Stimulated activated effector memory CD8-positive, alpha-beta T cell treated with anti-CD3 and anti-CD28 coated beads, Interleukin-12 subunit alpha, Interleukin-12 subunit beta, amount 100 ng/mL, for 72 hours (primary cell): ENCODE measurements around the gene PCDHGB4.
"Not testable (repeated sequence)": the region's sequence is repeated elsewhere in the genome, so short reads cannot be mapped to it uniquely, and the experiment has no call there.

ENCODE experiments used
- ATAC-seq: fragments of 150-1000 bp; cut with Tn5 transposase; 2 replicates; pipeline ENCODE4 v1.10.0; 2021
- DNase-seq, 2 donors: peaks; one replicate each; pipeline ENCODE4 v3.0.0; 2021 to 2022; ENCODE audit warnings: low spot score in 2 of 2
- H3K27ac Mint-ChIP-seq: one replicate; pipeline ENCODE4 v1.8.0; 2022; ENCODE audit warnings: mild to moderate bottlenecking, mixed read lengths
- H3K36me3 Mint-ChIP-seq: one replicate; pipeline ENCODE4 v1.8.0; 2022; ENCODE audit warnings: mild to moderate bottlenecking, mixed read lengths
- H3K4me1 Mint-ChIP-seq: one replicate; pipeline ENCODE4 v1.8.0; 2022; ENCODE audit warnings: mixed read lengths
- H3K4me3 Mint-ChIP-seq: one replicate; pipeline ENCODE4 v1.8.0; 2022; ENCODE audit warnings: mild to moderate bottlenecking, mixed read lengths
- H3K9me3 Mint-ChIP-seq: one replicate; pipeline ENCODE4 v1.8.0; 2022; ENCODE audit warnings: mixed read lengths

The PCDHGB4 gene

GRCh38 chr5:141387557-141388311 lies at the start of gene PCDHGB4:
PCDHGB4 (plus strand) TSS chr5:141387698; CDS start chr5:141387885, 187 bp downstream.
- not testable (repeated sequence) for H3K27ac Mint-ChIP-seq, H3K4me1 Mint-ChIP-seq, H3K4me3 Mint-ChIP-seq, H3K36me3 Mint-ChIP-seq, DNase-seq
- peaks cover 16% of the 10 kb centered on the region for H3K9me3 Mint-ChIP-seq
- peak; percentile 53 for ATAC-seq

GRCh38 chr5:141338538-141339306 lies 48.8 kb upstream of the PCDHGB4 start, which contains the start of gene PCDHGA2:
PCDHGA2 (plus strand) TSS chr5:141338760.
- DNase-seq: no peak
- no peaks in the 10 kb centered on the region for H3K4me1 Mint-ChIP-seq
- H3K9me3 Mint-ChIP-seq: peaks cover 32% of the 10 kb centered on the region
- no peaks in the 10 kb centered on the region for H3K36me3 Mint-ChIP-seq
- no peak within 1 kb of the TSS for H3K4me3 Mint-ChIP-seq
- no peak within 1 kb of the TSS for H3K27ac Mint-ChIP-seq
- no peak for ATAC-seq

- H3K4me3 Mint-ChIP-seq, ATAC-seq, DNase-seq, H3K36me3 Mint-ChIP-seq, H3K4me1 Mint-ChIP-seq, H3K27ac Mint-ChIP-seq: not testable (repeated sequence)
- peaks cover 20% of the 10 kb centered on the region for H3K9me3 Mint-ChIP-seq
These were observed 46.6 kb upstream of the PCDHGB4 start for GRCh38 chr5:141340781-141341354.

- Mint-ChIP-seq H3K4me3 (no peak overlapping the region), H3K36me3 (no peaks in the 10 kb centered on the region), H3K4me1 (no peaks in the 10 kb centered on the region), H3K27ac (no peak overlapping the region), H3K9me3 (peaks cover 20% of the 10 kb centered on the region)
- no peak for ATAC-seq
- no peak for DNase-seq
These were observed 44.7 kb upstream of the PCDHGB4 start for GRCh38 chr5:141342773-141343172.

GRCh38 chr5:141343242-141343952 lies 44.1 kb upstream of the PCDHGB4 start, which contains the start of gene PCDHGA3:
PCDHGA3 (plus strand) TSS chr5:141343829; CDS start chr5:141344034, 205 bp downstream.
- Mint-ChIP-seq H3K36me3 (no peaks in the 10 kb centered on the region), H3K9me3 (peaks cover 16% of the 10 kb centered on the region), H3K4me1 (no peaks in the 10 kb centered on the region), H3K4me3 (peak within 1 kb of the TSS; percentile 29), H3K27ac (no peak within 1 kb of the TSS)
- ATAC-seq: no peak
- DNase-seq: no peak

GRCh38 chr5:141343953-141344463 lies 43.5 kb upstream of the PCDHGB4 start:
- Mint-ChIP-seq H3K36me3 (no peaks in the 10 kb centered on the region), H3K27ac (no peak overlapping the region), H3K4me3 (peak overlapping the region; percentile 29), H3K9me3 (peaks cover 14% of the 10 kb centered on the region), H3K4me1 (no peaks in the 10 kb centered on the region)
- no peak for ATAC-seq
- DNase-seq: no peak

GRCh38 chr5:141345327-141345726 lies 42.2 kb upstream of the PCDHGB4 start:
- no peaks in the 10 kb centered on the region for H3K36me3 Mint-ChIP-seq
- no peak overlapping the region for H3K4me3 Mint-ChIP-seq
- H3K4me1 Mint-ChIP-seq: peaks cover 4% of the 10 kb centered on the region
- ATAC-seq (no peak), DNase-seq (no peak)
- H3K9me3 Mint-ChIP-seq: peaks cover 13% of the 10 kb centered on the region
- H3K27ac Mint-ChIP-seq: no peak overlapping the region

- ATAC-seq, H3K27ac Mint-ChIP-seq, DNase-seq, H3K36me3 Mint-ChIP-seq, H3K4me3 Mint-ChIP-seq, H3K4me1 Mint-ChIP-seq: not testable (repeated sequence)
- H3K9me3 Mint-ChIP-seq: peaks cover 12% of the 10 kb centered on the region
These were observed 41.5 kb upstream of the PCDHGB4 start for GRCh38 chr5:141346017-141346416.

- peaks cover 12% of the 10 kb centered on the region for H3K9me3 Mint-ChIP-seq
- no peaks in the 10 kb centered on the region for H3K36me3 Mint-ChIP-seq
- H3K4me1 Mint-ChIP-seq: peaks cover 6% of the 10 kb centered on the region
- DNase-seq: peak in 1 of 2 donors; percentile 51
- peak; percentile 57 for ATAC-seq
- H3K4me3 Mint-ChIP-seq: peak within 1 kb of the TSS; percentile 54
- H3K27ac Mint-ChIP-seq: no peak within 1 kb of the TSS
These were observed 37.4 kb upstream of the PCDHGB4 start, which contains the start of gene PCDHGB1 for GRCh38 chr5:141349917-141350619. PCDHGB1 (plus strand) TSS chr5:141350099; CDS start chr5:141350261, 162 bp downstream.

- Mint-ChIP-seq H3K27ac (no peak overlapping the region), H3K9me3 (peaks cover 8% of the 10 kb centered on the region), H3K36me3 (no peaks in the 10 kb centered on the region), H3K4me1 (peaks cover 6% of the 10 kb centered on the region), H3K4me3 (no peak overlapping the region)
- DNase-seq (no peak), ATAC-seq (no peak)
These were observed 35.9 kb upstream of the PCDHGB4 start for GRCh38 chr5:141351591-141351990.

- Mint-ChIP-seq H3K36me3 (no peaks in the 10 kb centered on the region), H3K27ac (no peak within 1 kb of the TSS), H3K4me1 (peaks cover 9% of the 10 kb centered on the region), H3K9me3 (peaks cover 6% of the 10 kb centered on the region), H3K4me3 (peak within 1 kb of the TSS; percentile 39)
- ATAC-seq: no peak
- DNase-seq: peak in 1 of 2 donors; percentile 45
These were observed 32.5 kb upstream of the PCDHGB4 start, which contains the start of gene PCDHGA4 for GRCh38 chr5:141354900-141355469. PCDHGA4 (plus strand) TSS chr5:141355021; CDS start chr5:141355108, 87 bp downstream.

- Mint-ChIP-seq H3K4me1 (peaks cover 6% of the 10 kb centered on the region), H3K27ac (no peak overlapping the region), H3K36me3 (no peaks in the 10 kb centered on the region), H3K4me3 (no peak overlapping the region), H3K9me3 (peaks cover 4% of the 10 kb centered on the region)
- ATAC-seq (no peak), DNase-seq (no peak)
These were observed 31.9 kb upstream of the PCDHGB4 start for GRCh38 chr5:141355641-141356040.

- Mint-ChIP-seq H3K4me3 (no peak overlapping the region), H3K4me1 (peaks cover 6% of the 10 kb centered on the region), H3K27ac (no peak overlapping the region), H3K36me3 (no peaks in the 10 kb centered on the region), H3K9me3 (peaks cover 4% of the 10 kb centered on the region)
- DNase-seq (no peak), ATAC-seq (no peak)
These were observed 31.4 kb upstream of the PCDHGB4 start for GRCh38 chr5:141356133-141356532.

GRCh38 chr5:141356950-141357349 lies 30.5 kb upstream of the PCDHGB4 start:
- Mint-ChIP-seq H3K36me3 (no peaks in the 10 kb centered on the region), H3K4me3 (no peak overlapping the region), H3K9me3 (peaks cover 7% of the 10 kb centered on the region), H3K27ac (no peak overlapping the region), H3K4me1 (peaks cover 6% of the 10 kb centered on the region)
- no peak for DNase-seq
- no peak for ATAC-seq
